Ramos (cell line): ENCODE results near the gene A2ML1.
"Not testable (repeated sequence)": the region's sequence is repeated elsewhere in the genome, so short reads cannot be mapped to it uniquely, and the experiment has no call there.

Source experiments
- in situ Hi-C: fragments of 300-500 bp; cut with MboI; formaldehyde crosslinking; loops from one replicate; pipeline ENCODE4 v1.14.3; 2022; ENCODE audit warnings: low sequenced_read_pairs; ENCODE audit not compliant: unreplicated experiment

The A2ML1 gene

GRCh38 chr12:8816448-8817050 is 5.9 kb upstream of the A2ML1 start:
- in situ Hi-C loops, result no loop called here

GRCh38 chr12:8817856-8818255 is 4.6 kb upstream of the A2ML1 start:
- in situ Hi-C loops, result no loop called here

GRCh38 chr12:8818526-8818925 is 3.9 kb upstream of the A2ML1 start:
- in situ Hi-C loops, result no loop called here

GRCh38 chr12:8819666-8819980 is 2.8 kb upstream of the A2ML1 start:
- in situ Hi-C loops, result no loop called here

GRCh38 chr12:8820676-8821407 is 1.6 kb upstream of the A2ML1 start:
- in situ Hi-C loops, result not testable (repeated sequence)

GRCh38 chr12:8821591-8821990 is 830 bp upstream of the A2ML1 start:
- in situ Hi-C loops, result no loop called here

GRCh38 chr12:8823565-8824300 is 1.3 kb downstream of the A2ML1 start:
- in situ Hi-C loops, result no loop called here

- in situ Hi-C loops, result no loop called here
These were observed 5.3 kb downstream of the A2ML1 start for GRCh38 chr12:8827551-8828256.

- in situ Hi-C loops, result no loop called here
These were observed 6.1 kb downstream of the A2ML1 start for GRCh38 chr12:8828257-8829124.

- in situ Hi-C loops, result no loop called here
These were observed 6.7 kb downstream of the A2ML1 start for GRCh38 chr12:8829125-8829518.

GRCh38 chr12:8829621-8830020 is 7.2 kb downstream of the A2ML1 start:
- in situ Hi-C loops, result no loop called here

GRCh38 chr12:8831116-8831515 is 8.7 kb downstream of the A2ML1 start:
- in situ Hi-C loops, result no loop called here

- in situ Hi-C loops, result no loop called here
These were observed 10.1 kb downstream of the A2ML1 start for GRCh38 chr12:8832500-8832899.

- in situ Hi-C loops, result no loop called here
These were observed 11.8 kb downstream of the A2ML1 start for GRCh38 chr12:8834230-8834629.

- in situ Hi-C loops, result no loop called here
These were observed 14.9 kb downstream of the A2ML1 start for GRCh38 chr12:8837291-8837690.

- in situ Hi-C loops, result no loop called here
These were observed 17.9 kb downstream of the A2ML1 start for GRCh38 chr12:8840321-8840720.

- in situ Hi-C loops, result no loop called here
These were observed 18.7 kb downstream of the A2ML1 start for GRCh38 chr12:8840938-8841633.

- in situ Hi-C loops, result no loop called here
These were observed 19.4 kb downstream of the A2ML1 start for GRCh38 chr12:8841778-8842177.

- in situ Hi-C loops, result no loop called here
These were observed 22.2 kb downstream of the A2ML1 start for GRCh38 chr12:8844665-8845064.
